Fibroblast of lung (primary cell): ENCODE measurements around the gene HDLBP.

ENCODE experiments used
- EZH2 ChIP-seq: IDR thresholded peaks from 2 replicates; pipeline ENCODE4 v1.5.1; 2012; ENCODE audit warnings: low read length, control low read depth, mild to moderate bottlenecking; ENCODE audit errors: missing control alignments
- TF ChIP-seq, protein P1 (sequence below), 2 donors: IDR thresholded peaks in 1 of 2; conservative IDR thresholded peaks in 1 of 2; 1 replicate in 1 of 2; 2 replicates in 1 of 2; pipeline ENCODE4 v1.5.1; 2011 to 2012; ENCODE audit warnings: low read length in 2 of 2, control low read depth in 1 of 2, inconsistent platforms in 1 of 2, low read depth in 1 of 2, mild to moderate bottlenecking in 1 of 2

DNA sequence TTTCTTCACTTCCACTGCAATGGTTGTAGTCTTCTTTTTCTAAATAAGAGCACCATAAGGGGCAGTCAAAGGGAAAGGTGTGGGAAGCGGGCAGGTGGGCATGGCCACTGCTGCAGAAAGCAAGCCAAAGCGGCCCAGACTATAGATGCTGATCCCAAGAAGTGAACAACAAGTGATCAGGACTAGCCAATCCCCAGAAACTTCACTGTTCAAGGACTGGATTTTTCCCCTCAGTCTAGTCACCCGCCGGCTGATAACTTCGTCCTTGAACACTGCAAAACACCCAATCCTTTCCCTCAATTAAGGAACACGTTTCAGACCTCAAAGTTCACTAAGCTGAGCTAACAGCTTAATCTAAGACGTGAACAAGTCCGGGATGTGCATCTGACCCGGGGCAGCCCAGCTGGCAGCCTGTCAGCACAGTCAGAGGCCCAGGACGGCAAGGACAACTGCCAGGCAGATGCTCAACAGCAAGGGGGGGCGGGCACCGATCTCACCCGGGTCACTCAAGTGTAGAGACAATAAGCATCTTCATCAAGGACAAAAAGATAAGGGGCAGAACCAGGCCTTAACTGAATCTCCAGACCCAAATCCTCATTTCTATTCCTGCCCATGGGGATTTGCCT is 59.8 kb downstream of the HDLBP start:
- no peak for TF ChIP-seq EZH2
- TF ChIP-seq, protein P1, sequence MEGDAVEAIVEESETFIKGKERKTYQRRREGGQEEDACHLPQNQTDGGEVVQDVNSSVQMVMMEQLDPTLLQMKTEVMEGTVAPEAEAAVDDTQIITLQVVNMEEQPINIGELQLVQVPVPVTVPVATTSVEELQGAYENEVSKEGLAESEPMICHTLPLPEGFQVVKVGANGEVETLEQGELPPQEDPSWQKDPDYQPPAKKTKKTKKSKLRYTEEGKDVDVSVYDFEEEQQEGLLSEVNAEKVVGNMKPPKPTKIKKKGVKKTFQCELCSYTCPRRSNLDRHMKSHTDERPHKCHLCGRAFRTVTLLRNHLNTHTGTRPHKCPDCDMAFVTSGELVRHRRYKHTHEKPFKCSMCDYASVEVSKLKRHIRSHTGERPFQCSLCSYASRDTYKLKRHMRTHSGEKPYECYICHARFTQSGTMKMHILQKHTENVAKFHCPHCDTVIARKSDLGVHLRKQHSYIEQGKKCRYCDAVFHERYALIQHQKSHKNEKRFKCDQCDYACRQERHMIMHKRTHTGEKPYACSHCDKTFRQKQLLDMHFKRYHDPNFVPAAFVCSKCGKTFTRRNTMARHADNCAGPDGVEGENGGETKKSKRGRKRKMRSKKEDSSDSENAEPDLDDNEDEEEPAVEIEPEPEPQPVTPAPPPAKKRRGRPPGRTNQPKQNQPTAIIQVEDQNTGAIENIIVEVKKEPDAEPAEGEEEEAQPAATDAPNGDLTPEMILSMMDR (conservative IDR thresholded peaks at IDR 0.05 in 1 of 2, IDR thresholded peaks at IDR 0.05 in 1 of 2; ENCODE audit: low read depth in 1 of 2, low read length in 2 of 2) = no peak
